Ectodermal cell (in vitro differentiated cells): ENCODE results near the gene XPO1.
A peak's percentile ranks its signal among the peaks of the same experiment; 100 is the strongest.
"Not testable (repeated sequence)": the region's sequence is repeated elsewhere in the genome, so short reads cannot be mapped to it uniquely, and the experiment has no call there.

Experiments
- H3K27ac ChIP-seq: 2 replicates; pipeline ENCODE4 v1.7.0; 2013; ENCODE audit warnings: mild to moderate bottlenecking, low read depth, low read length; ENCODE audit not compliant: insufficient read depth, poor library complexity, severe bottlenecking
- H3K27me3 ChIP-seq: 2 replicates; pipeline ENCODE4 v1.7.0; 2013; ENCODE audit warnings: mild to moderate bottlenecking, low read length; ENCODE audit not compliant: insufficient read depth, control insufficient read depth, poor library complexity, severe bottlenecking
- H3K36me3 ChIP-seq: one replicate; pipeline ENCODE4 v1.7.0; 2013; ENCODE audit warnings: low read length; ENCODE audit not compliant: control insufficient read depth, insufficient read depth
- H3K4me1 ChIP-seq: one replicate; pipeline ENCODE4 v1.7.0; 2013; ENCODE audit warnings: low read length; ENCODE audit not compliant: control insufficient read depth, insufficient read depth
- H3K4me3 ChIP-seq: 2 replicates; pipeline ENCODE4 v1.7.0; 2013; ENCODE audit warnings: low read depth, low read length, control low read depth; ENCODE audit not compliant: insufficient read depth
- H3K9me3 ChIP-seq: 2 replicates; pipeline ENCODE4 v1.7.0; 2013; ENCODE audit warnings: mild to moderate bottlenecking, low read length, moderate library complexity; ENCODE audit not compliant: control insufficient read depth
- WGBS, 2 experiments: methylation state at CpG; one replicate each; pipeline ENCODE4 v1.1.7; 2013; ENCODE audit warnings: missing lambda C conversion rate in 2 of 2; 5-methylcytosine and 5-hydroxymethylcytosine counted together

Gene XPO1

DNA sequence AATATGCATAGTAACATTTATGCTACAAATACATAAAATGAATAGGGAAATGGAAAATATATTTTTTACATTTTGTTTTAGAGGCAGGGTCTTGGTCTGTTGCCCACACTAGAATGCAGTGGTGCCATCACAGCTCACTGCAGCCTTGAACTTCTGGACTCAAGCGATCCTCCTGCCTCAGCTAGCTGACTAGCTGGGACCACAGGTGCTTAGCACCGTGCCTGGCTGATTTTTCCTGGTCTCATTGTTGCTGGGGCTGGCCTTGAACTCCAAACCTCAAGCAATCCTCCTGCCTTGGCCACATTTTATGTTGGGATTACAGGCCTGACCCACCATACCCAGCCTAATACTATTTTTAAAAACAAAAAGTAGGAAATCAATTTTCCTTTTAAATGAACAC is 33.2 kb downstream of the XPO1 start:
- Histone ChIP-seq H3K36me3 (peaks cover 20% of the 10 kb centered on the region), H3K4me1 (no peaks in the 10 kb centered on the region)
- 95 to 97% methylated on average over 2 of the region's 2 CpGs for WGBS, 2 experiments

GRCh38 chr2:61499060-61499459 is 39.1 kb downstream of the XPO1 start:
- 95 to 99% methylated on average over 2 of the region's 2 CpGs for WGBS, 2 experiments
- no peaks in the 10 kb centered on the region for H3K27me3 ChIP-seq
- H3K9me3 ChIP-seq: no peaks in the 10 kb centered on the region
- H3K27ac ChIP-seq: no peak overlapping the region
- no peaks in the 10 kb centered on the region for H3K4me1 ChIP-seq
- H3K36me3 ChIP-seq: peaks cover 53% of the 10 kb centered on the region
- no peak overlapping the region for H3K4me3 ChIP-seq

More for the DNA sequence above, 33.2 kb downstream of the XPO1 start:
- Histone ChIP-seq H3K27ac (no peak overlapping the region), H3K9me3 (no peaks in the 10 kb centered on the region), H3K27me3 (no peaks in the 10 kb centered on the region), H3K4me3 (no peak overlapping the region)

DNA sequence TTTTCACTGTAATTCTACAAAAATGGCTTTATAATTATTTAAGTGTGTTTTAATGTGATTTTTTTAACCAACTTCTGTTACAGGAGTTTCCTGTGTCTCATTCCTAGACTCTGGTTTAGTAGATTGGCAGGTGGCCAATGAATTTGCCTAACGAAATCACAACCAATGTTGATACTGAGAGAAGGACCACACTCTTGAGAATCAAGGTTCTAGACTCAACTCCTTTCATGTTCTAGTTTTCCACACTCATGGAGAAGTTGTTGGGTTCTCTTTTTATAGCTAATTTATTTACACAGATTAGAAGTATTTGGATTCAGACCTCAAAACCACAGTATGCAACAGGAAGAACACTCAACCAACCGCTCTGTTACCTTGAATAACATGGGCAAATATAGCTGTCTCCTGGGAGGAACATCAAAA is 44.6 kb downstream of the XPO1 start:
- no peaks in the 10 kb centered on the region for H3K9me3 ChIP-seq
- WGBS, 2 experiments: 94 to 98% methylated on average over 2 of the region's 2 CpGs
- H3K27ac ChIP-seq: no peak overlapping the region
- H3K4me3 ChIP-seq: no peak overlapping the region
- no peaks in the 10 kb centered on the region for H3K4me1 ChIP-seq
- no peaks in the 10 kb centered on the region for H3K27me3 ChIP-seq
- H3K36me3 ChIP-seq: peaks cover 82% of the 10 kb centered on the region

DNA sequence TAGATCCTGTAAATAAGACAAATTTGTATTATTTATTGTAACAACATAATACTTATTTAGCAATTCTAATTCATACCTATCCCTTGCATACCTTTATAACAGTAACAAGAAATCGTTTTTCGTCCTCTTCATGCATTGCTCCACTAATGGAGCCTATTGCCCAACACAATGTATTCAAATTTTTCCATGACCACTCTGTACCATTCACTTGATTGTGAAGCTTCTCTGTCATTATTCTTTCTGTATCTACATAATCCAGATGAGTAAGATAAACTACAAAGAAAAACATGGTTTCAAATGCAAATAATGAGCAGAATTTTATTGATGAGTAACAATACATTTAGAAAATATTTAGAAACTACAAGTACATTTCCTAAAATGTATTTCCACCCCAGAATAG is 45.7 kb downstream of the XPO1 start:
- Histone ChIP-seq H3K4me1 (no peaks in the 10 kb centered on the region), H3K36me3 (peaks cover 82% of the 10 kb centered on the region), H3K27me3 (no peaks in the 10 kb centered on the region), H3K9me3 (no peaks in the 10 kb centered on the region), H3K4me3 (no peak overlapping the region), H3K27ac (no peak overlapping the region)
- WGBS, 2 experiments: 96 to 98% methylated on average over 2 of the region's 2 CpGs

- H3K27ac ChIP-seq: no peak overlapping the region
- no peak overlapping the region for H3K4me3 ChIP-seq
- peaks cover 79% of the 10 kb centered on the region for H3K36me3 ChIP-seq
- 91 to 97% methylated on average over 3 of the region's 5 CpGs for WGBS, 2 experiments
- H3K4me1 ChIP-seq: no peaks in the 10 kb centered on the region
- no peaks in the 10 kb centered on the region for H3K27me3 ChIP-seq
- H3K9me3 ChIP-seq: no peaks in the 10 kb centered on the region
These were observed 52.9 kb downstream of the XPO1 start for GRCh38 chr2:61485281-61485680.

GRCh38 chr2:61478086-61478485 is 60.1 kb downstream of the XPO1 start:
- WGBS, 2 experiments: 95 to 99% methylated on average over 5 of the region's 6 CpGs
- Histone ChIP-seq H3K4me1 (no peaks in the 10 kb centered on the region), H3K4me3 (no peak overlapping the region), H3K36me3 (peaks cover 40% of the 10 kb centered on the region), H3K9me3 (no peaks in the 10 kb centered on the region), H3K27me3 (no peaks in the 10 kb centered on the region), H3K27ac (no peak overlapping the region)

DNA sequence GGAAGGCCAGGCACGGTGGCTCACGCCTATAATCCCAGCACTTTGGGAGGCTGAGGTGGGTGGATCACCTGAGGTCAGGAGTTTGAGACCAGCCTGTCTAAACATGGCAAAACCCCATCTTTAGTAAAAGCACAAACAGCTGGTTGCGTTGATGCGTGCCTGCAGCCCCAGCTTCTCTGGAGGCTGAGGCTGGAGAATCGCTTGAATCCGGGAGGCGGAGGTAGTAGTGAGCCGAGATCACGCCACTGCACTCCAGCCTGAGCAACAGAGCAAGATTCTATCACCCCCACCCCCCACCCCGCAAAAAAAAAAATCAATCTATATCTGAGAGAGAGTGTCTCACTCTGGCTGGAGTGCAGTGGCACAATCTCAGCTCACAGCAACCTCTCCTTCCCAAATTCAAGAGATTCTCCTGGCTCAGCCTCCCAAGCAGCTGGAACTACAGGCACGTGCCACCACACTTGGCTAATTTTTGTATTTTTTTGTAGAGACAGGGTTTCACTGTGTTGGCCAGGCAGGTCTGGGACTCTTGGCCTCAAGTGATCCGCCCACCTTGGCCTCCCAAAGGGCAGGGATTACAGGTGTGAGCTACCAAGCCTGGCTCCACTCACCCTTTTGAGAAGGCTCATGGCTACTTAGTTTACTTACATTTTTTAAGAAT is 61.1 kb downstream of the XPO1 start:
- H3K4me3 ChIP-seq, H3K4me1 ChIP-seq, H3K9me3 ChIP-seq, H3K27ac ChIP-seq, H3K27me3 ChIP-seq: not testable (repeated sequence)
- 93% methylated on average over 11 of the region's 12 CpGs for WGBS, 2 experiments
- peaks cover 30% of the 10 kb centered on the region for H3K36me3 ChIP-seq

DNA sequence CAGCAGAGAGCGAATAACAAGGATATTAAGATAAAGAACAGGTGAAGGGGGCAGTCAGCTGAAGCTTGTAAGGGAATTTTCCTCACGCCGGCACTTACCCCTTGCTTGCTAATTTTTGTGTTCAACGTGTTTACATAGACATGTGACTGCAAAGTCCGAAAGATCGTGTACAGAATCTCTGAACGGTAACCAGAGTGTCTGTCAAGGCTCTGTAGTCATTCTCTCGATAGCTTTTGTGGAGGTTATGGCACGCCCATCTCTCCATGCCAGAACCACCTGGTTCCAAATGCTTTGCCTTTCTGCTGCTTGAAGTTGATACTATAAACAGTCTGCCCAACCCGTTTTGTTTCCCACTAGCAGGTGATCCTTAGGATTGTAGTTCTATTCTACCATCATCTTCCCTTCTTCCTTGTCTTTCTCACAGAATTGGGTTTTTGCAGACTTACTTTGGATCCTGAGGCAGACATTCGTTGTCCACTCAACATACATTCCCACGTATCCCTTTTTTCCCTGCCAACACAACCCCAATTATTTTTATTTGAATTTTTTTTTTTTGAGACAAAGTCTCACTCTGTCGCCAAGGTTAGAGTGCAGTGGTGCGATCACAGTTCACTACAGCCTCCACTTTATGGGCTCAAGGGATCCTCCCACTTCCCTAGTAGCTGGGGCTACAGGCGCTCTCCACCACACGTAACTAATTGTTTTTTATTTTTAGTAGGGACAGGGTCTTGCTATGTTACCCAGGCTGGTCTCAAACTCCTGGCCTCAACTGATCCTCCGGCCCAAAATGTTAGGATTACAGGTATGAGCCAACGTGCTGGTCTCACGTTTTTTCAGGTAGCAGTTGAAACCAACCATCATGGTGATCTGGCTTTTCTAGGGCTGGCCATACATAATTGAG is 66.0 kb downstream of the XPO1 start:
- 43 to 44% methylated on average over 19 of the region's 19 CpGs for WGBS, 2 experiments
- Histone ChIP-seq H3K4me1 (no peaks in the 10 kb centered on the region), H3K9me3 (no peaks in the 10 kb centered on the region), H3K4me3 (peak overlapping the region; percentile 98), H3K36me3 (peaks cover under 1% of the 10 kb centered on the region), H3K27me3 (no peaks in the 10 kb centered on the region), H3K27ac (peak overlapping the region; percentile 94)

- peak within 1 kb of the TSS; percentile 98 for H3K4me3 ChIP-seq
- peak within 1 kb of the TSS; percentile 94 for H3K27ac ChIP-seq
- 0% methylated on average over 90 of the region's 91 CpGs for WGBS, 2 experiments
- H3K9me3 ChIP-seq: no peaks in the 10 kb centered on the region
- H3K4me1 ChIP-seq: no peaks in the 10 kb centered on the region
- no peaks in the 10 kb centered on the region for H3K36me3 ChIP-seq
- H3K27me3 ChIP-seq: no peaks in the 10 kb centered on the region
These were observed 66.9 kb downstream of the XPO1 start, which contains the start of gene USP34 for GRCh38 chr2:61470965-61471904. Gene USP34 (minus strand): TSS chr2:61471087. CDS start chr2:61470692, 395 bp downstream.
